ENCODE data around the gene KCNQ1. TPM values are rescaled to one million over a fixed set of nuclear protein-coding genes. Genes with fewer than 3 reads are reported as not detected.

The KCNQ1 gene
- total and polyA plus RNA-seq, 9 of the 15 experiments (the other 6 are each of a cell fraction or from before 2014, with no cell fraction given): 0.44 TPM; not detected in 8

GRCh38 chr11:2789791-2790567, 345.2 kb downstream of the KCNQ1 start:
- in situ Hi-C loops (cut with MboI): no loop called here
- Histone ChIP-seq H3K27ac (ENCODE audit: extremely low read depth, low read depth, low read length) (no peak overlapping the region), H3K4me1 (replicated peaks in 1 of 2; ENCODE audit: control insufficient read depth in 2 of 2, insufficient read depth in 2 of 2, low read length in 2 of 2) (peaks cover 11 to 54% of the 10 kb centered on the region in 2 experiments; a peak in 3 of 5 replicates), H3K9me3 (replicated peaks; ENCODE audit: control insufficient read depth, insufficient read depth, low read depth, low read length) (peaks cover 2% of the 10 kb centered on the region; the same call in 1 of the 2 replicates), H3K27me3 (ENCODE audit: control insufficient read depth in 2 of 2, insufficient read depth in 2 of 2, low read length in 2 of 2) (no peaks in the 10 kb centered on the region), H3K36me3 (ENCODE audit: control insufficient read depth, insufficient read depth, low read length) (no peaks in the 10 kb centered on the region), H3K9me1 (ENCODE audit: control insufficient read depth, insufficient read depth, low read length) (no peaks in the 10 kb centered on the region), H2AFZ (ENCODE audit: low read depth, low read length) (no peak overlapping the region), H3K79me2 (ENCODE audit: control insufficient read depth, insufficient read depth, low read length) (no peaks in the 10 kb centered on the region), H4K20me1 (replicated peaks; ENCODE audit: control insufficient read depth, insufficient read depth, low read length) (no peaks in the 10 kb centered on the region), H3K9ac (ENCODE audit: insufficient read depth in 1 of 2, low read depth in 2 of 2, low read length in 2 of 2) (no peak overlapping the region; a peak in 1 of 4 replicates), H3K4me3 (no peak overlapping the region), H3K4me2 (ENCODE audit: insufficient read depth, low read length) (no peak overlapping the region)
- no TSS peak for BruUV-seq (replicated peaks)
- TF ChIP-seq ETS2 (tag; IDR thresholded peaks at IDR 0.05; ENCODE audit: borderline replicate concordance, poor library complexity, severe bottlenecking): no peak
- TF ChIP-seq JUND (IDR thresholded peaks at IDR 0.05; ENCODE audit: borderline replicate concordance, low read depth, low read length): no peak
- TF ChIP-seq JUND (tag; IDR thresholded peaks at IDR 0.05; ENCODE audit: borderline replicate concordance, low read depth, low read length): no peak
- TF ChIP-seq XRCC3 (IDR thresholded peaks at IDR 0.05): no peak
- no peak for TF ChIP-seq SIN3A (IDR thresholded peaks at IDR 0.05; ENCODE audit: borderline replicate concordance in 2 of 2, control insufficient read depth in 1 of 2, low read depth in 2 of 2, low read length in 2 of 2)
- no peak for TF ChIP-seq BRD4 (IDR thresholded peaks at IDR 0.05)
- POLR2A ChIA-PET: interaction anchor here (0.5 to 1.3 kb wide), 7 partner anchors 10 to 101 kb away, joined by 3 to 6 read pairs (median 3); partner anchors contain the start of gene KCNQ1OT1
- CTCF ChIA-PET (ENCODE audit: low intra/inter-chr PET ratio): no interaction called here
- ATAC-seq (no peak), DNase-seq (ENCODE audit: extremely low read depth in 1 of 4, low spot score in 3 of 4) (no peak), FAIRE-seq (no peak)
- WGBS (ENCODE audit: insufficient coverage, low coverage, missing lambda C conversion rate): 46% methylated on average over 5 of the region's 6 CpGs
- intact Hi-C loops (cut with micrococcal nuclease): no loop called here
